Activated CD8-positive, alpha-beta T cell treated with anti-CD3 and anti-CD28 coated beads for 36 hours (primary cell): ENCODE measurements around the gene POGZ. TPM values are rescaled to one million over a fixed set of nuclear protein-coding genes. Genes with fewer than 3 reads are reported as not detected.

Source experiments
- ATAC-seq: fragments of 200-7000 bp; cut with Tn5 transposase; one replicate; pipeline ENCODE4 v1.10.0; 2021; ENCODE audit warnings: mild to moderate bottlenecking, moderate library complexity
- CTCF ChIA-PET: fragments of 350-600 bp; sonication (Branson Sonifier 250); formaldehyde crosslinking; loops from one replicate; lab custom pipeline; 2021; ENCODE audit warnings: antibody characterized with exemption; lab: Charles Lee
- POLR2A ChIA-PET: fragments of 350-600 bp; sonication (Branson Sonifier 250); formaldehyde crosslinking; loops from one replicate; lab custom pipeline; 2021; ENCODE audit warnings: antibody characterized with exemption; lab: Charles Lee
- DNase-seq: peaks from one replicate; pipeline ENCODE4 v3.0.0-alpha.2; 2020
- H3K27ac Mint-ChIP-seq: one replicate; pipeline ENCODE4 v1.8.0; 2021; ENCODE audit warnings: mild to moderate bottlenecking, mixed read lengths
- H3K27me3 Mint-ChIP-seq: one replicate; pipeline ENCODE4 v1.8.0; 2021; ENCODE audit warnings: mixed read lengths
- H3K36me3 Mint-ChIP-seq: one replicate; pipeline ENCODE4 v1.8.0; 2021; ENCODE audit warnings: low read depth, mixed read lengths
- H3K4me1 Mint-ChIP-seq: one replicate; pipeline ENCODE4 v1.8.0; 2021; ENCODE audit warnings: low read depth, mixed read lengths
- H3K4me3 Mint-ChIP-seq: one replicate; pipeline ENCODE4 v1.8.0; 2021; ENCODE audit warnings: mild to moderate bottlenecking, moderate library complexity, mixed read lengths
- H3K9me3 Mint-ChIP-seq: one replicate; pipeline ENCODE4 v1.8.0; 2021; ENCODE audit warnings: mixed read lengths
- CTCF ChIP-seq: fragments of 200-600 bp; IDR thresholded peaks from one replicate; pipeline ENCODE4 v1.8.0; 2022; ENCODE audit warnings: antibody characterized with exemption, mild to moderate bottlenecking
- intact Hi-C: fragments of 100-400 bp; cut with micrococcal nuclease; formaldehyde crosslinking; loops from one replicate; pipeline ENCODE4 v1.10.0; 2022
- total RNA-seq, 2 experiments: library from RNA; stranded (reverse); gene quantifications; one replicate each; pipeline ENCODE4 v1.2.3, GENCODE V29; 2021

POGZ gene
- total RNA-seq, 2 experiments from 2014 or later: 69.0 to 70.6 TPM

DNA sequence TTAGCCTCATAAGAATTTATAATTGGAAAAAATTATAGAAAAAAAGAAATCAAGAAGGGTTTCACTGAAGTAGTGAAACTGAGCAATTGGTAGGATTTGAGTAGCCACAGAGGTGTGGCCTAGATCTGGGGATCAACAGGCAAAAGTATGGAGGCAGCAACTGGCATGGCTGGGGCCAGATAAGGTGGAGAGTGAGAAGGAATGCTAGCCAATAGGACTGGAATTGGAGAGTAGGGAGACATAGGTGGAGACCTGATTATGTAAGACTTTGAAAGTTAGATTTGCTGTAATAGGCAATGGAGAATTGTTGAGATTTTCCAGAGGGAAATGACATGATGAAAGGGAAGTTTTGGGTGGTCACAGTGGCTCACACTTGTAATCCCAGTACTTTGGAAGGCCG lies 27.3 kb upstream of the POGZ start:
- peaks cover 1% of the 10 kb centered on the region for H3K9me3 Mint-ChIP-seq
- ATAC-seq: no peak
- H3K27me3 Mint-ChIP-seq: no peaks in the 10 kb centered on the region
- H3K36me3 Mint-ChIP-seq: no peaks in the 10 kb centered on the region
- H3K27ac Mint-ChIP-seq: no peak overlapping the region
- intact Hi-C loops: no loop called here
- no peaks in the 10 kb centered on the region for H3K4me1 Mint-ChIP-seq
- H3K4me3 Mint-ChIP-seq: no peak overlapping the region
- no peak for TF ChIP-seq CTCF
- POLR2A ChIA-PET: no interaction called here
- no peak for DNase-seq
- CTCF ChIA-PET: no interaction called here

- Mint-ChIP-seq H3K27ac (no peak overlapping the region), H3K4me1 (no peaks in the 10 kb centered on the region), H3K9me3 (peaks cover 1% of the 10 kb centered on the region), H3K36me3 (no peaks in the 10 kb centered on the region), H3K4me3 (no peak overlapping the region), H3K27me3 (no peaks in the 10 kb centered on the region)
- DNase-seq (no peak), ATAC-seq (no peak)
- ChIA-PET CTCF (interaction anchor here (0.9 to 1.4 kb wide), 2 partner anchors 9 to 10 kb away, joined by 3 read pairs; no protein-coding TSS in a partner anchor), POLR2A (interaction anchor here (1.6 kb wide), 1 partner anchor 12 kb away, joined by 4 read pairs; no protein-coding TSS in a partner anchor)
- intact Hi-C loops: no loop called here
- no peak for TF ChIP-seq CTCF
These were observed 26.5 kb upstream of the POGZ start for GRCh38 chr1:151485685-151486255.

DNA sequence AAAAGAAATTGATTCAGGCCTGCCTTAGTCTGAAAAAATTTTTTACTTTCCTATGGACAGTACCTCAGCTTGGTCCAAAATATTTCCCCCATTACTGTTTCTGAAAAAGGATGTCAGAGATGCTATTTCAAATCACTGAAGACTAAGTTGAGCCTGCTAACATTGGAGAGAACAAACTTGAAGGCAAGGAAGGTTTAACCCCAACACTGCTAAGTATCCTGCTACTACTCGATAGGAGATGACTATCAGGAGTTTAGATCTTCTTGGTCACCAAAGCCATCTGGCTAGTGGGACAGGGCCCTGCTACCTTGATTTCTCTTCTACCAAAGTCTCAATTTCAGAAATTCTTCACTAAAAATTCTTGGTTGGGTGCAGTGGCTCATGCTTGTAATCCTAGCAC lies 22.7 kb upstream of the POGZ start:
- peaks cover 1% of the 10 kb centered on the region for H3K9me3 Mint-ChIP-seq
- ChIA-PET POLR2A (no interaction called here), CTCF (no interaction called here)
- no peaks in the 10 kb centered on the region for H3K4me1 Mint-ChIP-seq
- H3K27me3 Mint-ChIP-seq: no peaks in the 10 kb centered on the region
- ATAC-seq: no peak
- intact Hi-C loops: no loop called here
- no peak overlapping the region for H3K4me3 Mint-ChIP-seq
- no peak overlapping the region for H3K27ac Mint-ChIP-seq
- DNase-seq: no peak
- no peak for TF ChIP-seq CTCF
- H3K36me3 Mint-ChIP-seq: no peaks in the 10 kb centered on the region

DNA sequence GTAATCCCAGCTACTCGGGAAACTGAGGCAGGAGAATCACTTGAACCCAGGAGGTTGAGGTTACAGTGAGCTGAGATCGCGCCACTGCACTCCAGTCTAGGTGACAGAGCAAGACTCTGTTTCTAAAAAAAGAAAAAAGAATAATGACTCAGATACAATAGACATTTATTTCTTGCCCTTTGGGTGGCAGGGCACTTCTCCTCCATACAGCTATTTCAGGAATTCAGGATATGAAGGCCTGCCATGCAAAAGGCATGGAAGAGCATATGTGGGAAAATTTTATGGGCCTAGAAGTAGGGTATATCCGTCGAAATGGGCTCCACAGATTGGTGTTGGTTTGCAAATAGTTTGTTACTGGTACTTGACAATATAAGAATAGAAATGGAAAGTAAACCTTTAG lies 20.2 kb upstream of the POGZ start:
- peaks cover 3% of the 10 kb centered on the region for H3K27me3 Mint-ChIP-seq
- intact Hi-C loops: no loop called here
- H3K9me3 Mint-ChIP-seq: peaks cover 1% of the 10 kb centered on the region
- no peak overlapping the region for H3K27ac Mint-ChIP-seq
- POLR2A ChIA-PET: no interaction called here
- CTCF ChIA-PET: interaction anchor here (1.3 to 1.6 kb wide), 2 partner anchors 35 to 55 kb away, joined by 4 read pairs; no protein-coding TSS in a partner anchor
- no peak for TF ChIP-seq CTCF
- peaks cover 10% of the 10 kb centered on the region for H3K4me1 Mint-ChIP-seq
- H3K4me3 Mint-ChIP-seq: no peak overlapping the region
- no peak for DNase-seq
- no peak for ATAC-seq
- no peaks in the 10 kb centered on the region for H3K36me3 Mint-ChIP-seq

GRCh38 chr1:151478923-151479322 lies 19.6 kb upstream of the POGZ start:
- Mint-ChIP-seq H3K36me3 (no peaks in the 10 kb centered on the region), H3K27me3 (peaks cover 3% of the 10 kb centered on the region), H3K27ac (no peak overlapping the region), H3K4me1 (peaks cover 10% of the 10 kb centered on the region), H3K9me3 (peaks cover 1% of the 10 kb centered on the region), H3K4me3 (no peak overlapping the region)
- intact Hi-C loops: no loop called here
- TF ChIP-seq CTCF: no peak
- no peak for DNase-seq
- no peak for ATAC-seq
- CTCF ChIA-PET: interaction anchor here (1.3 to 1.6 kb wide), 2 partner anchors 35 to 56 kb away, joined by 4 read pairs; no protein-coding TSS in a partner anchor
- POLR2A ChIA-PET: interaction anchor here (1.0 kb wide), 1 partner anchor 14 kb away, joined by 3 read pairs; no protein-coding TSS in a partner anchor
